H9 (cell line): ENCODE data around the gene LMOD3. TPM values are rescaled to one million over a fixed set of nuclear protein-coding genes. Genes with fewer than 3 reads are reported as not detected.

Experiments used
- DNase-seq: peaks from one replicate; pipeline ENCODE4 v3.0.0-alpha.2; 2017
- H2AFZ ChIP-seq: one replicate; pipeline ENCODE4 v1.6.1; 2013; ENCODE audit warnings: mild to moderate bottlenecking, low read length, control low read depth, moderate library complexity
- H2AK5ac ChIP-seq: 2 replicates; pipeline ENCODE4 v1.6.1; 2013; ENCODE audit warnings: low read length, control low read depth, mixed read lengths; ENCODE audit not compliant: insufficient read length
- H2BK120ac ChIP-seq: one replicate; pipeline ENCODE4 v1.6.1; 2013; ENCODE audit warnings: low read depth, mild to moderate bottlenecking, low read length, control low read depth, inconsistent platforms; ENCODE audit not compliant: poor library complexity, severe bottlenecking
- H2BK12ac ChIP-seq: 2 replicates; pipeline ENCODE4 v1.6.1; 2013; ENCODE audit warnings: low read length, control low read depth, mixed read lengths, low read depth; ENCODE audit not compliant: insufficient read length
- H2BK15ac ChIP-seq: 2 replicates; pipeline ENCODE4 v1.6.1; 2013; ENCODE audit warnings: low read depth, low read length, control low read depth
- H2BK20ac ChIP-seq: one replicate; pipeline ENCODE4 v1.6.1; 2013; ENCODE audit warnings: low read depth, mild to moderate bottlenecking, low read length, control low read depth, inconsistent platforms; ENCODE audit not compliant: poor library complexity, severe bottlenecking
- H2BK5ac ChIP-seq: 2 replicates; pipeline ENCODE4 v1.6.1; 2013; ENCODE audit warnings: low read length, control low read depth, mixed read lengths; ENCODE audit not compliant: insufficient read length
- H3K14ac ChIP-seq: 2 replicates; pipeline ENCODE4 v1.6.1; 2013; ENCODE audit warnings: low read length, control low read depth; ENCODE audit not compliant: insufficient read depth
- H3K18ac ChIP-seq: 2 replicates; pipeline ENCODE4 v1.6.1; 2013; ENCODE audit warnings: low read depth, mild to moderate bottlenecking, mixed read lengths, low read length, control low read depth; ENCODE audit not compliant: insufficient read length
- H3K23ac ChIP-seq: 2 replicates; pipeline ENCODE4 v1.6.1; 2013; ENCODE audit warnings: low read length, control low read depth, mixed read lengths, low read depth; ENCODE audit not compliant: insufficient read length
- H3K23me2 ChIP-seq: 2 replicates; pipeline ENCODE4 v1.6.1; 2013; ENCODE audit warnings: low read depth, mild to moderate bottlenecking, mixed read lengths, low read length, control low read depth; ENCODE audit not compliant: insufficient read length, poor library complexity, severe bottlenecking
- H3K27ac ChIP-seq: 2 replicates; pipeline ENCODE4 v1.5.1; 2013; ENCODE audit warnings: low read length, control low read depth, mixed read lengths, low read depth; ENCODE audit not compliant: insufficient read length
- H3K27me3 ChIP-seq: 2 replicates; pipeline ENCODE4 v1.6.1; 2013; ENCODE audit warnings: low read length, control low read depth, inconsistent platforms; ENCODE audit not compliant: insufficient read depth
- H3K4ac ChIP-seq: 2 replicates; pipeline ENCODE4 v1.6.1; 2013; ENCODE audit warnings: low read depth, mild to moderate bottlenecking, control low read depth, inconsistent platforms, low read length, moderate library complexity
- H3K4me1 ChIP-seq: 2 replicates; pipeline ENCODE4 v1.6.1; 2013; ENCODE audit warnings: low read length, control low read depth, inconsistent platforms; ENCODE audit not compliant: insufficient read depth
- H3K4me2 ChIP-seq: 2 replicates; pipeline ENCODE4 v1.6.1; 2013; ENCODE audit warnings: low read length, control low read depth, mixed read lengths; ENCODE audit not compliant: insufficient read length, insufficient read depth
- H3K56ac ChIP-seq: 2 replicates; pipeline ENCODE4 v1.6.1; 2013; ENCODE audit warnings: low read depth, mild to moderate bottlenecking, mixed read lengths, low read length, control low read depth; ENCODE audit not compliant: insufficient read length
- H3K79me1 ChIP-seq: 2 replicates; pipeline ENCODE4 v1.6.1; 2013; ENCODE audit warnings: low read depth, mild to moderate bottlenecking, moderate library complexity, low read length, control low read depth, inconsistent platforms; ENCODE audit not compliant: insufficient read depth, poor library complexity, severe bottlenecking
- H3K79me2 ChIP-seq: 2 replicates; pipeline ENCODE4 v1.6.1; 2013; ENCODE audit warnings: low read length, control low read depth, inconsistent platforms; ENCODE audit not compliant: insufficient read depth
- H3K9ac ChIP-seq: 2 replicates; pipeline ENCODE4 v1.6.1; 2013; ENCODE audit warnings: low read length, control low read depth, mixed read lengths; ENCODE audit not compliant: insufficient read length; ENCODE audit errors: extremely low read depth
- H3K9me3 ChIP-seq: one replicate; pipeline ENCODE4 v1.6.1; 2013; ENCODE audit warnings: low read depth, low read length, inconsistent platforms; ENCODE audit not compliant: control insufficient read depth
- H3T11ph ChIP-seq: one replicate; pipeline ENCODE4 v1.6.1; 2013; ENCODE audit warnings: mild to moderate bottlenecking, low read length, control low read depth, inconsistent platforms
- H4K20me1 ChIP-seq: one replicate; pipeline ENCODE4 v1.6.1; 2013; ENCODE audit not compliant: control insufficient read depth, insufficient read length, insufficient read depth
- H4K5ac ChIP-seq: 2 replicates; pipeline ENCODE4 v1.6.1; 2013; ENCODE audit warnings: low read depth, mild to moderate bottlenecking, mixed read lengths, low read length, control low read depth; ENCODE audit not compliant: insufficient read length
- H4K8ac ChIP-seq: replicated peaks from 2 replicates; pipeline ENCODE4 v1.6.1; 2013; ENCODE audit warnings: low read length, control low read depth, mixed read lengths, low read depth; ENCODE audit not compliant: insufficient read length
- H4K91ac ChIP-seq: 2 replicates; pipeline ENCODE4 v1.6.1; 2013; ENCODE audit warnings: low read depth, mild to moderate bottlenecking, moderate library complexity, mixed read lengths, low read length, control low read depth; ENCODE audit not compliant: insufficient read length
- H3K27ac Mint-ChIP-seq, 3 experiments: 2 replicates in 2 of 3; 3 replicates in 1 of 3; pipeline ENCODE4 v1.8.0; 2020 to 2021; ENCODE audit warnings: mixed read lengths in 3 of 3, mild to moderate bottlenecking in 1 of 3, moderate library complexity in 1 of 3
- H3K27me3 Mint-ChIP-seq: 2 replicates; pipeline ENCODE4 v1.8.0; 2021; ENCODE audit warnings: low read depth, mild to moderate bottlenecking, moderate library complexity, mixed read lengths
- H3K36me3 Mint-ChIP-seq, 3 experiments: 2 replicates in 2 of 3; 3 replicates in 1 of 3; pipeline ENCODE4 v1.8.0; 2020 to 2021; ENCODE audit warnings: low read depth in 3 of 3, mixed read lengths in 3 of 3; ENCODE audit not compliant: insufficient read depth in 1 of 3
- H3K4me1 Mint-ChIP-seq, 2 experiments: 2 replicates each; pipeline ENCODE4 v1.8.0; 2020; ENCODE audit warnings: mixed read lengths in 2 of 2
- H3K4me3 Mint-ChIP-seq, 2 experiments: 2 replicates in 1 of 2; 3 replicates in 1 of 2; pipeline ENCODE4 v1.8.0; 2020 to 2021; ENCODE audit warnings: mild to moderate bottlenecking in 2 of 2, mixed read lengths in 2 of 2, moderate library complexity in 1 of 2
- H3K9me3 Mint-ChIP-seq, 2 experiments: 2 replicates in 1 of 2; 3 replicates in 1 of 2; pipeline ENCODE4 v1.8.0; 2020; ENCODE audit warnings: mild to moderate bottlenecking in 2 of 2, mixed read lengths in 2 of 2, moderate library complexity in 1 of 2
- CTCF ChIP-seq: fragments of 200-600 bp; sonication (generic); conservative IDR thresholded peaks from 3 replicates; pipeline ENCODE4 v1.8.0; 2021; ENCODE audit warnings: antibody characterized with exemption, mild to moderate bottlenecking
- total RNA-seq: library from RNA; stranded (reverse); gene quantifications from 2 replicates; pipeline ENCODE4 v1.2.1, GENCODE V29; 2021

Gene LMOD3
- total RNA-seq, 1 experiment from 2014 or later, result not detected

GRCh38 chr3:69128509-69128908, 6.1 kb upstream of the LMOD3 start:
- Histone ChIP-seq H3K4me2 (no peak overlapping the region), H4K20me1 (no peaks in the 10 kb centered on the region), H3K9ac (no peak overlapping the region), H3K4me1 (no peaks in the 10 kb centered on the region; the same call in 1 of the 2 replicates), H3K23ac (no peak overlapping the region), H4K5ac (no peak overlapping the region), H3K14ac (no peak overlapping the region), H3K79me2 (no peaks in the 10 kb centered on the region), H2BK5ac (no peak overlapping the region), H2AK5ac (no peak overlapping the region), H4K91ac (no peak overlapping the region), H3K4ac (no peak overlapping the region), H2AFZ (no peak overlapping the region), H2BK12ac (no peak overlapping the region), H3K79me1 (no peaks in the 10 kb centered on the region), H2BK120ac (no peak overlapping the region), H3T11ph (no peak overlapping the region), H3K56ac (no peak overlapping the region), H3K18ac (no peak overlapping the region), H3K9me3 (no peaks in the 10 kb centered on the region), H2BK15ac (no peak overlapping the region), H2BK20ac (no peak overlapping the region), H3K27me3 (no peaks in the 10 kb centered on the region), H3K23me2 (no peaks in the 10 kb centered on the region), H4K8ac (no peak overlapping the region), H3K27ac (no peak overlapping the region)
- no peaks in the 10 kb centered on the region for H3K36me3 Mint-ChIP-seq
- no peak for TF ChIP-seq CTCF
- H3K9me3 Mint-ChIP-seq, result no peaks in the 10 kb centered on the region
- peaks cover 0 to 3% of the 10 kb centered on the region in 2 experiments; a peak in 1 of 4 replicates for H3K4me1 Mint-ChIP-seq
- H3K4me3 Mint-ChIP-seq, result no peak overlapping the region
- no peak overlapping the region; a peak in 1 of 7 replicates for H3K27ac Mint-ChIP-seq
- DNase-seq, result no peak
- peaks cover 4% of the 10 kb centered on the region; the same call in 1 of the 2 replicates for H3K27me3 Mint-ChIP-seq
